Calu3 (cell line): ENCODE results near the gene STS. TPM values are rescaled to one million over a fixed set of nuclear protein-coding genes. Genes with fewer than 3 reads are reported as not detected.

ENCODE experiments used
- BruUV-seq: library from RNA; stranded (reverse); fragments of 400-500 nt; replicated peaks from 2 replicates; lab custom pipeline; 2021; lab: Mats Ljungman, UMichigan
- CTCF ChIA-PET: fragments of 300-600 bp; sonication (Branson Sonifier 250); formaldehyde crosslinking; loops from one replicate; lab custom pipeline; 2022; ENCODE audit warnings: antibody characterized with exemption; lab: Charles Lee
- DNase-seq: peaks from one replicate; pipeline ENCODE4 v3.0.0; 2022
- H3K27ac Mint-ChIP-seq: one replicate; pipeline ENCODE4 v1.8.0; 2022; ENCODE audit warnings: mixed read lengths; ENCODE audit not compliant: unreplicated experiment
- H3K27me3 Mint-ChIP-seq: one replicate; pipeline ENCODE4 v1.8.0; 2022; ENCODE audit warnings: mixed read lengths; ENCODE audit not compliant: unreplicated experiment
- H3K36me3 Mint-ChIP-seq: one replicate; pipeline ENCODE4 v1.8.0; 2022; ENCODE audit warnings: mild to moderate bottlenecking, moderate library complexity, mixed read lengths; ENCODE audit not compliant: insufficient read depth, unreplicated experiment
- H3K4me1 Mint-ChIP-seq: one replicate; pipeline ENCODE4 v1.8.0; 2022; ENCODE audit warnings: mild to moderate bottlenecking, low read depth, mixed read lengths; ENCODE audit not compliant: unreplicated experiment
- H3K4me3 Mint-ChIP-seq: one replicate; pipeline ENCODE4 v1.8.0; 2022; ENCODE audit warnings: mild to moderate bottlenecking, low read depth, moderate library complexity, mixed read lengths; ENCODE audit not compliant: unreplicated experiment
- H3K9me3 Mint-ChIP-seq: one replicate; pipeline ENCODE4 v1.8.0; 2022; ENCODE audit warnings: low read depth, mixed read lengths; ENCODE audit not compliant: unreplicated experiment
- intact Hi-C: fragments of 100-400 bp; cut with micrococcal nuclease; formaldehyde crosslinking; loops from one replicate; pipeline ENCODE4 v1.10.0; 2022; ENCODE audit not compliant: unreplicated experiment
- total RNA-seq: library from RNA; stranded (reverse); gene quantifications from 2 replicates; pipeline ENCODE4 v1.2.3, GENCODE V29; 2022
- TF ChIP-seq, protein P1 (sequence below): fragments of 200-600 bp; IDR thresholded peaks from one replicate; pipeline ENCODE4 v1.8.0; 2022; ENCODE audit warnings: antibody characterized with exemption; ENCODE audit not compliant: unreplicated experiment

Gene STS
- total RNA-seq, 1 experiment from 2014 or later, result 11.4 TPM

DNA sequence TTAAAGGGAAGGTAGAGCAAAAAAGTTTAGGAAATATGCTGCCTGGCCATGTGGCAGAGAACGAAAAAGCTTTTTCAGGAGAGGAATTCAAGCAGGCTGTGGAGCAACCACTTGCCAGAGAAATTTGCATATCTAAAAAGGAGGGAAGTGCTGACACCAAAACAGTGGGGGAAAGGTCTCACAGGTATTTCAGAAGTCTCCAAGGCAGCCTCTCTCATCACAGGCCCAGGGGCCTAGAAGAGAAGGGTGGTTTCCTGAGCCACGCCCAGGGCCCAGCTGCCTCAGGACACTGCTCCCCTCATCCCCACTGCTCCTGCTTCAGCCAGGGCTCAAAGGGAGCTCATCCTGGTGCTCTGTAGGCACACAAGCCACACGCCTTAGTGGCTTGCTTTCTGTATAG is 29.9 kb upstream of the STS start:
- CTCF ChIA-PET, result no interaction called here
- no TSS peak for BruUV-seq
- TF ChIP-seq, protein P1, sequence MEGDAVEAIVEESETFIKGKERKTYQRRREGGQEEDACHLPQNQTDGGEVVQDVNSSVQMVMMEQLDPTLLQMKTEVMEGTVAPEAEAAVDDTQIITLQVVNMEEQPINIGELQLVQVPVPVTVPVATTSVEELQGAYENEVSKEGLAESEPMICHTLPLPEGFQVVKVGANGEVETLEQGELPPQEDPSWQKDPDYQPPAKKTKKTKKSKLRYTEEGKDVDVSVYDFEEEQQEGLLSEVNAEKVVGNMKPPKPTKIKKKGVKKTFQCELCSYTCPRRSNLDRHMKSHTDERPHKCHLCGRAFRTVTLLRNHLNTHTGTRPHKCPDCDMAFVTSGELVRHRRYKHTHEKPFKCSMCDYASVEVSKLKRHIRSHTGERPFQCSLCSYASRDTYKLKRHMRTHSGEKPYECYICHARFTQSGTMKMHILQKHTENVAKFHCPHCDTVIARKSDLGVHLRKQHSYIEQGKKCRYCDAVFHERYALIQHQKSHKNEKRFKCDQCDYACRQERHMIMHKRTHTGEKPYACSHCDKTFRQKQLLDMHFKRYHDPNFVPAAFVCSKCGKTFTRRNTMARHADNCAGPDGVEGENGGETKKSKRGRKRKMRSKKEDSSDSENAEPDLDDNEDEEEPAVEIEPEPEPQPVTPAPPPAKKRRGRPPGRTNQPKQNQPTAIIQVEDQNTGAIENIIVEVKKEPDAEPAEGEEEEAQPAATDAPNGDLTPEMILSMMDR, result no peak
- H3K27me3 Mint-ChIP-seq, result no peaks in the 10 kb centered on the region
- no peak overlapping the region for H3K27ac Mint-ChIP-seq
- H3K4me1 Mint-ChIP-seq, result peaks cover 47% of the 10 kb centered on the region
- DNase-seq, result no peak
- peaks cover 9% of the 10 kb centered on the region for H3K36me3 Mint-ChIP-seq
- intact Hi-C loops, result no loop called here
- H3K9me3 Mint-ChIP-seq, result no peaks in the 10 kb centered on the region
- no peak overlapping the region for H3K4me3 Mint-ChIP-seq

DNA sequence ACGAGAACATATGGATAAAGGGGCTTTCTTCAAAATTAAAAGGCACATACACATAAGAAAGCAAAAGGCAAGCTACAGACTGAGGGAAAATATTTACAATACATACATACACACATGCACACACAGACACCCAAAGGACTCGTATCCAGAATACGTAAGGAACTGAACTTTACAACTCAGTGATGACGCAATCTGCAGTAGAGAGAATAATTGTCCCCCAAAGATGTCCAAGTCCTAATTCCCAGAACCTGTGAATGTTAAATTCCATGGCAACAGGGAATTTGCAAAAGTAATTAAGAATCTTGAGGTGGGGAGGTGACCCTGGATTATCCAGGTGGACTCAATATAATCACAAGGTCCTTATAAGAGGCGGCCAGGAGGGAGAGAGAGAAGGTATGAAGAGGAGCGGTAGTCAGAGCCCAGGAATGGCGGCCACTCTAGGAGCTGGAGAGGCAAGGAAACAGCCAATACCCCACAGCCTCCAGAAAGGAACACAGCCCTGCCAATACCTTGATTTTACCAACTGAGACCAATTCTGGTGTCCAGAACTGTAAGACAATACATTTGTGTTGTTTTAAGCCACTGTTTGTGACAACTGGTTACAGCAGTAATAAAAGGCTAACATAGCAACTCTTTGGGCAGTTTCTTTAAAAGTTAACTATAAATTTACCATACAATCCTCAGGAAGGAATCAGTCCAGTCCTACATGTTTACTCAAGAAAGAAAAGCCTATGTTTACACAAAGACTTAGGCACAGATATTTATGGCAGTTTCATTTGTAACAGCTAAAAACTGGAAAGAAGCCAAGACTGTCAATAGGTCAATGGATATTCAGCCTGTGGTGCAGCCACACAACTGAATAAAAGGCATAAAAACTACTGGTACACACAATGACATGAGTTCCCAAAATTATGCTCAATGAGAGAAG is 27.3 kb upstream of the STS start:
- DNase-seq, result peak; percentile 28
- no peaks in the 10 kb centered on the region for H3K9me3 Mint-ChIP-seq
- H3K27ac Mint-ChIP-seq, result peak overlapping the region; percentile 88
- H3K36me3 Mint-ChIP-seq, result peaks cover 9% of the 10 kb centered on the region
- TF ChIP-seq, protein P1, result no peak
- intact Hi-C loops, result no loop called here
- peak overlapping the region; percentile 58 for H3K4me3 Mint-ChIP-seq
- no peaks in the 10 kb centered on the region for H3K27me3 Mint-ChIP-seq
- CTCF ChIA-PET, result interaction anchor here (1.0 kb wide), 1 partner anchor 13 kb away, joined by 7 read pairs; no protein-coding TSS in a partner anchor
- peaks cover 56% of the 10 kb centered on the region for H3K4me1 Mint-ChIP-seq
- BruUV-seq, result no TSS peak

DNA sequence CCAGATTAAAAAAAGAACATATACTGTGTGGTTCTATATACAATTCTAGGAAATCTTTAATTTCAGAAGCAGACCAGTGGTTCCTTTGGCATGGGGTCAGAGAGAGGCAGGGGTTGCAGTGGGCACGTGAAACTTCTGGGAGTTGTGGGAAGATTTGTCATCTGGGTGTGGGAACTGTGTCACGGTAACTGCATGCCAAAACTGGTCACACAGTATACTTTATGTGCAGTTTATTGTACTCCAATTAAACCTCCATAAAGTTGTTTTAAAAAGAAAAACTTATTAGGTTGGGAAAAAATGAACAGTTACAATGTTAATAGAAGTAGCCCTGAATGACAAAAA is 26.7 kb upstream of the STS start:
- DNase-seq, result no peak
- Mint-ChIP-seq H3K36me3 (peaks cover 9% of the 10 kb centered on the region), H3K4me3 (peak overlapping the region; percentile 58), H3K27ac (peak overlapping the region; percentile 88), H3K27me3 (no peaks in the 10 kb centered on the region), H3K9me3 (no peaks in the 10 kb centered on the region), H3K4me1 (peaks cover 56% of the 10 kb centered on the region)
- CTCF ChIA-PET, result interaction anchor here (1.0 kb wide), 1 partner anchor 12 kb away, joined by 7 read pairs; no protein-coding TSS in a partner anchor
- TF ChIP-seq, protein P1, result no peak
- BruUV-seq, result no TSS peak
- intact Hi-C loops, result no loop called here

DNA sequence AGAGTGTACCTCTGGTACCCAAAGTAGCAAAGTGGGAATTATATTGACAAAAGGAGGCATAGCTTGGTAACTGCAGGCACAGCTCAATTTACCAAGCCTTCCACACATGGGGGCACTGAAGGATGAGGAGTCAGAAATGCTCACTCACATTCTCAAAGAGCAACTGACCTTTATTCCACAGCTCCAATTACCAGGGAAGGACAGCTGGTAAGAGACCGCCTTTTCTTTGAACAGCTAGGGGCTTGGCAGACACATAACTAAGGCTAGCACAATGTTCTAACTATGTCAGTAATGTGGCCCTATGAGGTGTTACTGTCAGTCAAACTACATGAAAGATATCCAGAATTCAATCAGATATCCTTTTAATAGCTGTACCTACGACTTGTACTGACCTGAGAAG is 20.5 kb upstream of the STS start:
- Mint-ChIP-seq H3K27ac (no peak overlapping the region), H3K27me3 (no peaks in the 10 kb centered on the region), H3K9me3 (no peaks in the 10 kb centered on the region), H3K36me3 (peaks cover 5% of the 10 kb centered on the region), H3K4me3 (no peak overlapping the region), H3K4me1 (peaks cover 22% of the 10 kb centered on the region)
- no peak for DNase-seq
- TF ChIP-seq, protein P1, result no peak
- CTCF ChIA-PET, result no interaction called here
- intact Hi-C loops, result no loop called here
- no TSS peak for BruUV-seq
